ENCODE data around the gene SLC34A2.

- TF ChIP-seq CTCF (conservative IDR thresholded peaks at IDR 0.05; ENCODE audit: low read depth, low read length) (no peak), EZH2phosphoT487 (IDR thresholded peaks at IDR 0.05; ENCODE audit: borderline replicate concordance, low read length) (no peak)
Observed at GRCh38 chr4:25723409-25723808, 67.8 kb downstream of the SLC34A2 start.

Data from PC-3 (cell line).